DOHH2 (cell line): ENCODE results near the gene TCF19.

Source experiments
- CTCF ChIP-seq: fragments of 200-600 bp; sonication (generic); IDR thresholded peaks from one replicate; pipeline ENCODE4 v1.5.1; 2014; ENCODE audit warnings: antibody characterized with exemption, mild to moderate bottlenecking, low read depth, low read length; ENCODE audit not compliant: poor library complexity, severe bottlenecking
- EZH2phosphoT487 ChIP-seq: fragments of 200-600 bp; sonication (generic); IDR thresholded peaks from 2 replicates; pipeline ENCODE4 v1.6.1; 2017; ENCODE audit warnings: borderline replicate concordance, mild to moderate bottlenecking, antibody characterized with exemption, low read length, moderate library complexity, mixed read lengths

DNA sequence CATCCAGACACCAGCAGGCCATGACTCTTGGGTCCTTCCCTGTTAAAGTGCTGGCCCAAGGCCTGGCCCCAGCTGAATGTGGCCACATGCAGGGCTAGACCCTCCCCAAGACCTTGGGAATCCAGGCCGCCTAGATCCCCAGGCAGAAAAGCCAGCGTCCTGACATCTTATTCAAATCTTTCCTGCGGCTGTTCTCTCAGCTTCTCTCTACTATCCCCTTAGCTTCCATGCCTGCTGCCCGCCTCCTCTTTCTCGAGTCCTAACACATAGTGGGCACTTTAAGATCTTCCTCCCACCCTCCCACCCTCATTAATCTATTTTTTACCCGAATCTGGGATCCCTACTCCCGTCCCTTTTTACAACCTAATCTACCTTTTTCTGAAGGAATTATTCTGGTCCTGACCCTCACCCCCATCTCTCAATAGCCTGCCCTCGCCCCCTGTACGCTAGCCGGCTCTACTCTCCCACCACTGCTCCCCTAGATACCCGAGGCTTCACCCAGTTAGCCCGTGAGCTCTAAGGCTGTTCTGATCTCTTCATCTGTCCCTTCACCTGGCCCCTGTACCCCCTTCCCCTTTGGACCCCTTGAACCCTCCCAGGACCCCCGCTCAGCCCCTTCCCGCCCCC lies 763 bp upstream of the TCF19 start, which contains the start of gene CCHCR1:
- no peak for TF ChIP-seq CTCF
- no peak for TF ChIP-seq EZH2phosphoT487
